SK-N-SH (cell line): ENCODE data around the gene CNNM3. TPM values are rescaled to one million over a fixed set of nuclear protein-coding genes. Genes with fewer than 3 reads are reported as not detected.

ENCODE experiments used
- CTCF ChIA-PET: fragments of 300-600, 350-600 bp; formaldehyde crosslinking; extraction: SDS; loops from one replicate; lab custom pipeline; 2021; lab: Yijun Ruan, JAX
- POLR2A ChIA-PET: fragments of 350-600 bp; sonication (Branson Sonifier 250); formaldehyde crosslinking; extraction: SDS; loops from one replicate; lab custom pipeline; 2020; ENCODE audit warnings: antibody characterized with exemption, inconsistent platforms; lab: Yijun Ruan, JAX
- DNase-seq: peaks from one replicate; pipeline ENCODE4 v3.0.0; 2012
- H2AFZ ChIP-seq: fragments of 200-600 bp; sonication (generic); 2 replicates; pipeline ENCODE4 v1.8.1; 2016; ENCODE audit warnings: antibody characterized with exemption, mild to moderate bottlenecking, low read depth
- H3F3A ChIP-seq: fragments of 200-600 bp; sonication (generic); replicated peaks from 2 replicates; pipeline ENCODE3; 2016; ENCODE audit warnings: antibody characterized with exemption, mild to moderate bottlenecking; ENCODE audit not compliant: insufficient read depth
- H3K27ac ChIP-seq, 2 experiments: fragments of 200-500 bp in 1 of 2; fragments of 200-600 bp in 1 of 2; sonication (Bioruptor generic) in 1 of 2; sonication (generic), shearing (Covaris generic) in 1 of 2; 2 replicates each; pipeline versions ENCODE4 v1.5.1 to v1.6.1; 2014 to 2016; ENCODE audit warnings: low read depth in 2 of 2, inconsistent platforms in 1 of 2, low read length in 1 of 2, mild to moderate bottlenecking in 1 of 2, mixed read lengths in 1 of 2
- H3K27me3 ChIP-seq: fragments of 200-600 bp; sonication (generic), shearing (Covaris generic); 2 replicates; pipeline ENCODE4 v1.6.1; 2016; ENCODE audit warnings: mixed run types; ENCODE audit not compliant: insufficient read depth
- H3K36me3 ChIP-seq, 2 experiments: fragments of 200-500 bp in 1 of 2; fragments of 200-600 bp in 1 of 2; sonication (Bioruptor generic) in 1 of 2; sonication (generic) in 1 of 2; replicated peaks in 1 of 2; 2 replicates each; pipeline versions ENCODE3 to v1.5.1; 2014 to 2016; ENCODE audit warnings: low read length in 1 of 2, mild to moderate bottlenecking in 1 of 2; ENCODE audit not compliant: insufficient read depth in 2 of 2, control insufficient read depth in 1 of 2
- H3K4me1 ChIP-seq, 2 experiments: fragments of 200-500 bp in 1 of 2; fragments of 200-600 bp in 1 of 2; sonication (Bioruptor generic) in 1 of 2; sonication (generic), shearing (Covaris generic) in 1 of 2; 2 replicates each; pipeline versions ENCODE4 v1.5.1 to v1.6.1; 2014 to 2016; ENCODE audit warnings: low read depth in 1 of 2, low read length in 1 of 2, mixed run types in 1 of 2; ENCODE audit not compliant: insufficient read depth in 2 of 2, control insufficient read depth in 1 of 2
- H3K4me2 ChIP-seq: fragments of 200-600 bp; sonication (generic), shearing (Covaris generic); 2 replicates; pipeline ENCODE4 v1.6.1; 2017; ENCODE audit warnings: mixed run types
- H3K4me3 ChIP-seq, 2 experiments: fragments of 200-500 bp in 1 of 2; fragments of 200-600 bp in 1 of 2; sonication (Bioruptor generic) in 1 of 2; sonication (generic), shearing (Covaris generic) in 1 of 2; 2 replicates each; pipeline versions ENCODE4 v1.5.1 to v1.8.1; 2014 to 2016; ENCODE audit warnings: low read depth in 2 of 2, inconsistent platforms in 1 of 2, low read length in 1 of 2, mild to moderate bottlenecking in 1 of 2, mixed read lengths in 1 of 2, moderate library complexity in 1 of 2
- H3K79me2 ChIP-seq: fragments of 200-600 bp; sonication (generic); 2 replicates; pipeline ENCODE4 v1.8.1; 2017; ENCODE audit warnings: mild to moderate bottlenecking; ENCODE audit not compliant: insufficient read depth
- H3K9ac ChIP-seq: fragments of 200-600 bp; sonication (generic); 2 replicates; pipeline ENCODE4 v1.6.1; 2017; ENCODE audit warnings: mixed run types
- H3K9me2 ChIP-seq: fragments of 200-600 bp; sonication (generic); 2 replicates; pipeline ENCODE4 v1.6.1; 2017; ENCODE audit warnings: mixed run types
- H3K9me3 ChIP-seq: fragments of 200-600 bp; sonication (generic); 2 replicates; pipeline ENCODE4 v1.6.1; 2017; ENCODE audit warnings: mixed run types, mild to moderate bottlenecking, moderate library complexity
- H4K20me1 ChIP-seq: fragments of 200-600 bp; sonication (generic); 2 replicates; pipeline ENCODE4 v1.6.1; 2017; ENCODE audit warnings: mild to moderate bottlenecking, mixed run types; ENCODE audit not compliant: insufficient read depth
- EZH2phosphoT487 ChIP-seq: fragments of 200-600 bp; sonication (generic); IDR thresholded peaks from 2 replicates; pipeline ENCODE4 v1.6.1; 2017; ENCODE audit warnings: low read depth, mixed run types, mild to moderate bottlenecking, antibody characterized with exemption, moderate library complexity, borderline replicate concordance
- FOXM1 ChIP-seq: IDR thresholded peaks from 2 replicates; pipeline ENCODE4 v1.4.0; 2012; ENCODE audit warnings: low read depth, mild to moderate bottlenecking
- GABPA ChIP-seq: IDR thresholded peaks from 2 replicates; pipeline ENCODE4 v1.4.0; 2012; ENCODE audit warnings: low read depth, mild to moderate bottlenecking
- JUND ChIP-seq: IDR thresholded peaks from 2 replicates; pipeline ENCODE4 v1.4.0; 2012
- MEF2A ChIP-seq: IDR thresholded peaks from 2 replicates; pipeline ENCODE4 v1.4.0; 2012; ENCODE audit warnings: low read depth, borderline replicate concordance
- NRF1 ChIP-seq: IDR thresholded peaks from 2 replicates; pipeline ENCODE4 v1.6.1; 2012; ENCODE audit warnings: low read depth, mild to moderate bottlenecking, low read length
- POLR2AphosphoS5 ChIP-seq: IDR thresholded peaks from 2 replicates; pipeline ENCODE4 v1.6.1; 2012; ENCODE audit warnings: low read depth, low read length
- RAD21 ChIP-seq: IDR thresholded peaks from 2 replicates; pipeline ENCODE4 v1.6.1; 2012; ENCODE audit warnings: mild to moderate bottlenecking, low read length
- RCOR1 ChIP-seq: fragments of 150-350 bp; IDR thresholded peaks from 2 replicates; pipeline ENCODE4 v1.6.1; 2017; ENCODE audit warnings: antibody characterized with exemption, low read length
- RFX5 ChIP-seq: IDR thresholded peaks from 2 replicates; pipeline ENCODE4 v1.6.1; 2012; ENCODE audit warnings: mild to moderate bottlenecking, improper control_type of control experiment, low read length
- SIN3A ChIP-seq: IDR thresholded peaks from 2 replicates; pipeline ENCODE4 v1.6.1; 2012; ENCODE audit warnings: low read depth, mild to moderate bottlenecking, low read length, moderate library complexity, borderline replicate concordance
- SMC3 ChIP-seq: IDR thresholded peaks from 2 replicates; pipeline ENCODE4 v1.6.1; 2012; ENCODE audit warnings: low read depth, low read length, improper control_type of control experiment
- TAF1 ChIP-seq: IDR thresholded peaks from 2 replicates; pipeline ENCODE4 v1.6.1; 2012; ENCODE audit warnings: low read depth, mild to moderate bottlenecking, low read length, moderate library complexity, borderline replicate concordance
- WGBS: methylation state at CpG from one replicate; pipeline ENCODE4 v1.1.6; 2017; ENCODE audit warnings: low lambda C conversion rate; 5-methylcytosine and 5-hydroxymethylcytosine counted together
- polyA plus RNA-seq, 3 experiments: library from polyadenylated mRNA; depleted of rRNA; stranded (reverse); fragments of >200 nt; gene quantifications; 2 replicates each; pipeline ENCODE4 v1.2.3, GENCODE V29; 2012
- TF ChIP-seq, protein P1 (sequence below): IDR thresholded peaks from 2 replicates; pipeline ENCODE4 v1.4.0; 2012; ENCODE audit warnings: low read depth, borderline replicate concordance
- TF ChIP-seq, protein P2 (sequence below): IDR thresholded peaks from 2 replicates; pipeline ENCODE4; 2012
- TF ChIP-seq, protein P3 (sequence below): IDR thresholded peaks from 2 replicates; pipeline ENCODE4 v1.6.1; 2012; ENCODE audit warnings: mild to moderate bottlenecking, low read depth, low read length, moderate library complexity
- TF ChIP-seq, protein P4 (sequence below): IDR thresholded peaks from 2 replicates; pipeline ENCODE4 v1.4.0; 2012; ENCODE audit warnings: low read depth
- TF ChIP-seq, protein P5 (sequence below): fragments of 200-600 bp; sonication (generic); IDR thresholded peaks from 2 replicates; pipeline ENCODE4 v1.6.1; 2017; ENCODE audit warnings: antibody characterized with exemption, mild to moderate bottlenecking, moderate library complexity
- TF ChIP-seq, protein P6 (sequence below): IDR thresholded peaks from 2 replicates; pipeline ENCODE4 v1.4.0; 2012; ENCODE audit warnings: low read depth, borderline replicate concordance
- TF ChIP-seq, protein P7 (sequence below): fragments of 150-350 bp; IDR thresholded peaks from 2 replicates; pipeline ENCODE4 v1.6.1; 2017; ENCODE audit warnings: antibody characterized with exemption, low read length, low read depth, borderline replicate concordance

CNNM3 gene
- polyA plus RNA-seq, 1 of the 3 experiments (the other 2 are of a cell fraction) = 14.7 TPM

DNA sequence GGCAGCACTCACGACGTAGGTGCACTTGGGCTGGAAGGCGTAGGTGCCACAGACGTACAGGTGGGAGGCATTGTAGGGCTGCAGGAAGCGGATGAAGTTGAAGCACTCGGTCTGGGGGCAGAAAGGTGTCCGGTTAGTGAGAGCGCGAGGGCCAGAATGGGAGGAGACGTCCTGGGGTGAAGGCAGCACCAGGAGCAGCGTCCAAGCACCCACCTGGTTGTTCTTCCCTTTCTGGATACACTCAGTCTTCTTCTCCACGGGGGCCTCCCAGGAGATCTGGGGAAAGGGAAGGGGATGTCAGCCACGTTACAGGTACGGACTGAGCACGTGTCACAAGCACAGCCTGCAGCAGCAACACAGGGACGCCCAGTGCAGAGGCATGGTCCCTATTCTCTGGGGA is 49.6 kb downstream of the CNNM3 start:
- WGBS = 91% methylated on average over 15 of the region's 16 CpGs
- peaks cover 30% of the 10 kb centered on the region; the same call in 1 of the 2 replicates for H4K20me1 ChIP-seq

More for the DNA sequence above, 49.6 kb downstream of the CNNM3 start:
- peaks cover 0 to 20% of the 10 kb centered on the region in 2 experiments; a peak in 1 of 4 replicates for H3K4me1 ChIP-seq
- H2AFZ ChIP-seq = no peak overlapping the region
- H3K9ac ChIP-seq = no peak overlapping the region
- no peak overlapping the region for H3K4me2 ChIP-seq
- no peaks in the 10 kb centered on the region for H3K9me3 ChIP-seq
- H3K4me3 ChIP-seq = no peak overlapping the region
- H3K27me3 ChIP-seq = no peaks in the 10 kb centered on the region
- ChIA-PET POLR2A (no interaction called here), CTCF (interaction anchor here (6.8 kb wide), 1 partner anchor 84 kb away, joined by 93 read pairs; no protein-coding TSS in a partner anchor)
- peaks cover 38% of the 10 kb centered on the region for H3K79me2 ChIP-seq
- TF ChIP-seq, protein P1, sequence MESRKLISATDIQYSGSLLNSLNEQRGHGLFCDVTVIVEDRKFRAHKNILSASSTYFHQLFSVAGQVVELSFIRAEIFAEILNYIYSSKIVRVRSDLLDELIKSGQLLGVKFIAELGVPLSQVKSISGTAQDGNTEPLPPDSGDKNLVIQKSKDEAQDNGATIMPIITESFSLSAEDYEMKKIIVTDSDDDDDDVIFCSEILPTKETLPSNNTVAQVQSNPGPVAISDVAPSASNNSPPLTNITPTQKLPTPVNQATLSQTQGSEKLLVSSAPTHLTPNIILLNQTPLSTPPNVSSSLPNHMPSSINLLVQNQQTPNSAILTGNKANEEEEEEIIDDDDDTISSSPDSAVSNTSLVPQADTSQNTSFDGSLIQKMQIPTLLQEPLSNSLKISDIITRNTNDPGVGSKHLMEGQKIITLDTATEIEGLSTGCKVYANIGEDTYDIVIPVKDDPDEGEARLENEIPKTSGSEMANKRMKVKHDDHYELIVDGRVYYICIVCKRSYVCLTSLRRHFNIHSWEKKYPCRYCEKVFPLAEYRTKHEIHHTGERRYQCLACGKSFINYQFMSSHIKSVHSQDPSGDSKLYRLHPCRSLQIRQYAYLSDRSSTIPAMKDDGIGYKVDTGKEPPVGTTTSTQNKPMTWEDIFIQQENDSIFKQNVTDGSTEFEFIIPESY = no peak
- TF ChIP-seq SMC3 = no peak
- TF ChIP-seq, protein P2, sequence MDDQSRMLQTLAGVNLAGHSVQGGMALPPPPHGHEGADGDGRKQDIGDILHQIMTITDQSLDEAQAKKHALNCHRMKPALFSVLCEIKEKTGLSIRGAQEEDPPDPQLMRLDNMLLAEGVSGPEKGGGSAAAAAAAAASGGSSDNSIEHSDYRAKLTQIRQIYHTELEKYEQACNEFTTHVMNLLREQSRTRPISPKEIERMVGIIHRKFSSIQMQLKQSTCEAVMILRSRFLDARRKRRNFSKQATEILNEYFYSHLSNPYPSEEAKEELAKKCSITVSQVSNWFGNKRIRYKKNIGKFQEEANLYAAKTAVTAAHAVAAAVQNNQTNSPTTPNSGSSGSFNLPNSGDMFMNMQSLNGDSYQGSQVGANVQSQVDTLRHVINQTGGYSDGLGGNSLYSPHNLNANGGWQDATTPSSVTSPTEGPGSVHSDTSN = no peak
- TF ChIP-seq, protein P3, sequence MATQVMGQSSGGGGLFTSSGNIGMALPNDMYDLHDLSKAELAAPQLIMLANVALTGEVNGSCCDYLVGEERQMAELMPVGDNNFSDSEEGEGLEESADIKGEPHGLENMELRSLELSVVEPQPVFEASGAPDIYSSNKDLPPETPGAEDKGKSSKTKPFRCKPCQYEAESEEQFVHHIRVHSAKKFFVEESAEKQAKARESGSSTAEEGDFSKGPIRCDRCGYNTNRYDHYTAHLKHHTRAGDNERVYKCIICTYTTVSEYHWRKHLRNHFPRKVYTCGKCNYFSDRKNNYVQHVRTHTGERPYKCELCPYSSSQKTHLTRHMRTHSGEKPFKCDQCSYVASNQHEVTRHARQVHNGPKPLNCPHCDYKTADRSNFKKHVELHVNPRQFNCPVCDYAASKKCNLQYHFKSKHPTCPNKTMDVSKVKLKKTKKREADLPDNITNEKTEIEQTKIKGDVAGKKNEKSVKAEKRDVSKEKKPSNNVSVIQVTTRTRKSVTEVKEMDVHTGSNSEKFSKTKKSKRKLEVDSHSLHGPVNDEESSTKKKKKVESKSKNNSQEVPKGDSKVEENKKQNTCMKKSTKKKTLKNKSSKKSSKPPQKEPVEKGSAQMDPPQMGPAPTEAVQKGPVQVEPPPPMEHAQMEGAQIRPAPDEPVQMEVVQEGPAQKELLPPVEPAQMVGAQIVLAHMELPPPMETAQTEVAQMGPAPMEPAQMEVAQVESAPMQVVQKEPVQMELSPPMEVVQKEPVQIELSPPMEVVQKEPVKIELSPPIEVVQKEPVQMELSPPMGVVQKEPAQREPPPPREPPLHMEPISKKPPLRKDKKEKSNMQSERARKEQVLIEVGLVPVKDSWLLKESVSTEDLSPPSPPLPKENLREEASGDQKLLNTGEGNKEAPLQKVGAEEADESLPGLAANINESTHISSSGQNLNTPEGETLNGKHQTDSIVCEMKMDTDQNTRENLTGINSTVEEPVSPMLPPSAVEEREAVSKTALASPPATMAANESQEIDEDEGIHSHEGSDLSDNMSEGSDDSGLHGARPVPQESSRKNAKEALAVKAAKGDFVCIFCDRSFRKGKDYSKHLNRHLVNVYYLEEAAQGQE = no peak
- TF ChIP-seq RAD21 = no peak
- no peak for TF ChIP-seq JUND
- TF ChIP-seq, protein P4, sequence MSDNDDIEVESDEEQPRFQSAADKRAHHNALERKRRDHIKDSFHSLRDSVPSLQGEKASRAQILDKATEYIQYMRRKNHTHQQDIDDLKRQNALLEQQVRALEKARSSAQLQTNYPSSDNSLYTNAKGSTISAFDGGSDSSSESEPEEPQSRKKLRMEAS = no peak
- TF ChIP-seq GABPA = no peak
- TF ChIP-seq RCOR1 = no peak
- no peak for TF ChIP-seq TAF1
- TF ChIP-seq SIN3A = no peak
- TF ChIP-seq POLR2AphosphoS5 = no peak
- no peak for TF ChIP-seq MEF2A
- no peak for TF ChIP-seq RFX5
- no peak for TF ChIP-seq NRF1
- TF ChIP-seq, protein P5, sequence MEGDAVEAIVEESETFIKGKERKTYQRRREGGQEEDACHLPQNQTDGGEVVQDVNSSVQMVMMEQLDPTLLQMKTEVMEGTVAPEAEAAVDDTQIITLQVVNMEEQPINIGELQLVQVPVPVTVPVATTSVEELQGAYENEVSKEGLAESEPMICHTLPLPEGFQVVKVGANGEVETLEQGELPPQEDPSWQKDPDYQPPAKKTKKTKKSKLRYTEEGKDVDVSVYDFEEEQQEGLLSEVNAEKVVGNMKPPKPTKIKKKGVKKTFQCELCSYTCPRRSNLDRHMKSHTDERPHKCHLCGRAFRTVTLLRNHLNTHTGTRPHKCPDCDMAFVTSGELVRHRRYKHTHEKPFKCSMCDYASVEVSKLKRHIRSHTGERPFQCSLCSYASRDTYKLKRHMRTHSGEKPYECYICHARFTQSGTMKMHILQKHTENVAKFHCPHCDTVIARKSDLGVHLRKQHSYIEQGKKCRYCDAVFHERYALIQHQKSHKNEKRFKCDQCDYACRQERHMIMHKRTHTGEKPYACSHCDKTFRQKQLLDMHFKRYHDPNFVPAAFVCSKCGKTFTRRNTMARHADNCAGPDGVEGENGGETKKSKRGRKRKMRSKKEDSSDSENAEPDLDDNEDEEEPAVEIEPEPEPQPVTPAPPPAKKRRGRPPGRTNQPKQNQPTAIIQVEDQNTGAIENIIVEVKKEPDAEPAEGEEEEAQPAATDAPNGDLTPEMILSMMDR = no peak
- TF ChIP-seq FOXM1 = no peak
- TF ChIP-seq, protein P6, sequence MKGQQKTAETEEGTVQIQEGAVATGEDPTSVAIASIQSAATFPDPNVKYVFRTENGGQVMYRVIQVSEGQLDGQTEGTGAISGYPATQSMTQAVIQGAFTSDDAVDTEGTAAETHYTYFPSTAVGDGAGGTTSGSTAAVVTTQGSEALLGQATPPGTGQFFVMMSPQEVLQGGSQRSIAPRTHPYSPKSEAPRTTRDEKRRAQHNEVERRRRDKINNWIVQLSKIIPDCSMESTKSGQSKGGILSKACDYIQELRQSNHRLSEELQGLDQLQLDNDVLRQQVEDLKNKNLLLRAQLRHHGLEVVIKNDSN = no peak
- TF ChIP-seq, protein P7, sequence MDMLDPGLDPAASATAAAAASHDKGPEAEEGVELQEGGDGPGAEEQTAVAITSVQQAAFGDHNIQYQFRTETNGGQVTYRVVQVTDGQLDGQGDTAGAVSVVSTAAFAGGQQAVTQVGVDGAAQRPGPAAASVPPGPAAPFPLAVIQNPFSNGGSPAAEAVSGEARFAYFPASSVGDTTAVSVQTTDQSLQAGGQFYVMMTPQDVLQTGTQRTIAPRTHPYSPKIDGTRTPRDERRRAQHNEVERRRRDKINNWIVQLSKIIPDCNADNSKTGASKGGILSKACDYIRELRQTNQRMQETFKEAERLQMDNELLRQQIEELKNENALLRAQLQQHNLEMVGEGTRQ = no peak
- no peak for TF ChIP-seq EZH2phosphoT487
- H3K36me3 ChIP-seq = peaks cover 5 to 59% of the 10 kb centered on the region in 2 experiments
- no peaks in the 10 kb centered on the region for H3F3A ChIP-seq
- no peak overlapping the region for H3K27ac ChIP-seq
- no peaks in the 10 kb centered on the region for H3K9me2 ChIP-seq
- no peak for DNase-seq
